ENCODE results near the gene OR10H5. TPM values are rescaled to one million over a fixed set of nuclear protein-coding genes. Genes with fewer than 3 reads are reported as not detected.
"Not testable (repeated sequence)": the region's sequence is repeated elsewhere in the genome, so short reads cannot be mapped to it uniquely, and the experiment has no call there.

OR10H5 gene
- total RNA-seq, 1 donor from 2014 or later, result not detected

- no peak for DNase-seq (ENCODE audit: low spot score)
These were observed 55.9 kb downstream of the OR10H5 start for GRCh38 chr19:15843203-15843893.

- not testable (repeated sequence) for DNase-seq (ENCODE audit: low spot score)
These were observed 56.4 kb downstream of the OR10H5 start for GRCh38 chr19:15843894-15844222.

GRCh38 chr19:15846923-15847322 is 59.5 kb downstream of the OR10H5 start:
- DNase-seq (ENCODE audit: low spot score), result no peak

GRCh38 chr19:15850385-15850784 is 62.9 kb downstream of the OR10H5 start:
- no peak for DNase-seq (ENCODE audit: low spot score)

Other genes with a start within 250 kb of the OR10H5 start
- not detected for gene CYP4F8, start 172.4 kb upstream of the OR10H5 start, total RNA-seq
- gene CYP4F3, start 146.8 kb upstream of the OR10H5 start, total RNA-seq, result 1.3 TPM
- gene CYP4F12, start 114.6 kb upstream of the OR10H5 start, total RNA-seq, result 7.5 TPM
- not detected for gene OR10H2, start 59.6 kb upstream of the OR10H5 start, total RNA-seq
- gene OR10H3, start 49.7 kb upstream of the OR10H5 start, total RNA-seq, result not detected
- not detected for gene OR10H1, start 28.0 kb downstream of the OR10H5 start, total RNA-seq
- gene CYP4F2, start 110.4 kb downstream of the OR10H5 start, total RNA-seq, result not detected
- 0.87 TPM for gene CYP4F11, start 146.9 kb downstream of the OR10H5 start, total RNA-seq
- not detected for gene OR10H4, start 161.3 kb downstream of the OR10H5 start, total RNA-seq